GM18520 (cell line): ENCODE measurements around the gene STARD3NL.
"Not testable (repeated sequence)": the region's sequence is repeated elsewhere in the genome, so short reads cannot be mapped to it uniquely, and the experiment has no call there.

Experiments used
- ATAC-seq: cut with Tn5 transposase; IDR thresholded peaks from one replicate; pipeline ENCODE4 v1.9.1; 2021; ENCODE audit not compliant: unreplicated experiment

The STARD3NL gene

DNA sequence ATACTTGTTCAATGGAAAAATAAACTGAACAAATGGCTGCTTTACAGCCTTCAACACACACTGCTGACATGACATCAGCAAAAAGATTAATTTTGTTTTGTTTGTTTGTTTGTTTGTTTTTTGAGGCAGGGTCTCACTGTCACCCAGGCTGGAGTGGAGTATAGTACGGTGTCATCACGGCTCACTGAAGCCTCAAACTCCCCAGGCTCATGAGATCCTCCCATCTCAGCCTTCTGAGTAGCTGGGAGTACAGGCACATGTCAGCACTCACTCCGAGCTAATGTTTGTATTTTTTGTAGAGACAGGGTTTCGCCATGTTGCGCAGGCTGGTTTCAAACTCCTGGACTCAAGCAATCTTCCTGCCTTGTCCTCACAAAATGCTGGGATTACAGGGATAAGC is 84.5 kb downstream of the STARD3NL start:
- ATAC-seq: no peak

DNA sequence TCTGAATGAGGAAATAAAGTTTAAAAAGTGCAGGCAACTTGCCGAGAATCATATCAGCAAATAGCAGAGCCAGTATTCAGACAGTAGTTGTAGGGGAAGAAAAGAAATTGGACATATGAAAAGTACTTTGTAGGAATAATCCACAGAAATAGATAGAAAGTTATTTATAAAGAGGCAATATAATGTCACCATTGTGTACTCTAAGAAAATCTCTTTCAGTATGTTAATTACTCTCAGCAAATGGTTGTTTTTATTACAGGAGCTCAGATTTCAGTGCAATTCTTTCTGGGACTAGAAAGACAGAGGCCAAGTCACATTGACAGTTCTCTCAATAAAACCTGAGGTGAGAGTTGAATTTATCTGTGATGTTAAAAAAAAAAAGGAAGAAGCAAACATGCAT is 85.2 kb downstream of the STARD3NL start:
- not testable (repeated sequence) for ATAC-seq

DNA sequence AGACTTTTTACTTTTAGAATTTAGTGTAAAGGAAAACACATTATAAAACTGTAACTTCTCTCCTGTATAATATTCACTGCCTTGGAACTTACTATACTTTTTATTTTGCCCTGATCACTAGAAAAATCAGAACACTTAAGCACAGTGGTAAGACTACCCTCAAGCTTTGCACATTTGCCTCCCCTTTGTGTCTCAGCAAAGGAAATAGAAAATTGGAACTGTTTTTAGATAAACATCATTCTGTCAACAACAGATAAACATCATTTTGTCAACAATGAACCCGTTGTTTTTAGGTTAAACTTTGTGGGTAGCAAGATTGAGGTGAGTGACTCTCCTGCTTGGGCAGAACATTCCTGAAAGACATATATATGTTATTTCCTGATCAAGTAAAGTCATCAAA is 86.6 kb downstream of the STARD3NL start:
- ATAC-seq: not testable (repeated sequence)

DNA sequence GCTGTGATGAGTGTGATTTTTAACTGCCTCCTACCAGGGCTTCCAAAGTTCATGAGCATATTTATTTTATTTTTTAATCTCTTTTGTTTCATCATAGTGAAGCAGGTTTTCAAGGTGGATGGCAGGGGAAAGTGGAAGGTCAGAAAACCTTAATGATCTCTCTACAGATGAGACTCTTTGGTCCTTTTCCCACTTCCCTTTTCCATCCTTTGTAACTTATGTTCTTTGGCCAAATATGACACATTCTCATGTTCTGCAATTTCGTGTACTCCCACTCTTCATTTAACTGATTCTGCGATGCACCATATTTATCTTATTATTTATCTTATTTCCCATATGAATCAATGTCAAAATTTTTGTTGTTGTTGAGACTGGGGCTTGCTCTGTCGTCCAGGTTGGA is 87.9 kb downstream of the STARD3NL start:
- ATAC-seq: not testable (repeated sequence)

DNA sequence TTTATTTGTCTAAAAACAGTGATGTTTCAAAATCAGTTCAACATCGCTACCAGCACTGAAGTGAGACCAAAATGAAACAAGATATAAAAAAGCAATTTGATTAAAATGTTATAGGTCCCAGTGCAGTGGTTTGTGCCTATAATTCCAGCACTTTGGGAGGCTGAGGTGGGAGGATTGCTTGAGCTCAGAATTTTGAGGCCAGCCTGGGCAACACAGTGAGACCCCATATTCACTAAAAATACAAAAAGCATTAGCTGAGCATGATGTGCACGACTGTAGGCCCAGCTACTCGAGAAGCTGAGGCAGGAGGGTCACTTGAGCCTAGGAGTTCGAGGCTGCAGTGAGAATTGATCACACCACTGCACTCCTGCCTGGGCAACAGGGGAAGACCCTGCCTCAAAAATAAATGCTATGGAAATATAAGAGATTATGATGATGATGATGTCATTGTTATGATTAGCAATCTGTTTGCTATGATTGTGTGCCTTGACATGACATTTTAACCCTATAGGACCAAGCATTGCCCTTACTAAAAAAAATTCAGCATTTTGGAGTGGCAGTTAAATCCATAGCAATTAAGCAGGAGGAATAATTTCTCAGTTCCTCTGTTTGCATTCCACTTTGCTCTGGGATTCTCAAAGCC is 91.8 kb downstream of the STARD3NL start:
- not testable (repeated sequence) for ATAC-seq

DNA sequence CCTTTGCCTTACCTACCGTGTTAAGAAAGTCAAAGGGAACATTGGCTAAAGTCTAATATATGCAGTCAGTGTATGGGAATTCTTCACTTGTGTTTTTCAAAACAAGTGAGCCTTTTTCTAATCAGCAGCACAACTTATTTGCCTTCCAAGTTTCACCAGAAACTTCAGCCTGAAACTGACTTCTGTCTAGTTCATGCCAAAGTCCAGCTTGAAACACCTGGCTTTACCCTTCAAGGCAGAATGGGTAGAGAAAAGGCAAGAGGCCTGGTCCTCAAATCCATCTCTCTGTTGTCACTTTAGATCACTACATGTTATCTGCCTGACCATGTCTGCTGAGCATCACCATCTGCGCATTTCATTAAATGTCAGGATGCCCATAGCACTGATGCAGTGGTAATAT is 92.4 kb downstream of the STARD3NL start:
- not testable (repeated sequence) for ATAC-seq

DNA sequence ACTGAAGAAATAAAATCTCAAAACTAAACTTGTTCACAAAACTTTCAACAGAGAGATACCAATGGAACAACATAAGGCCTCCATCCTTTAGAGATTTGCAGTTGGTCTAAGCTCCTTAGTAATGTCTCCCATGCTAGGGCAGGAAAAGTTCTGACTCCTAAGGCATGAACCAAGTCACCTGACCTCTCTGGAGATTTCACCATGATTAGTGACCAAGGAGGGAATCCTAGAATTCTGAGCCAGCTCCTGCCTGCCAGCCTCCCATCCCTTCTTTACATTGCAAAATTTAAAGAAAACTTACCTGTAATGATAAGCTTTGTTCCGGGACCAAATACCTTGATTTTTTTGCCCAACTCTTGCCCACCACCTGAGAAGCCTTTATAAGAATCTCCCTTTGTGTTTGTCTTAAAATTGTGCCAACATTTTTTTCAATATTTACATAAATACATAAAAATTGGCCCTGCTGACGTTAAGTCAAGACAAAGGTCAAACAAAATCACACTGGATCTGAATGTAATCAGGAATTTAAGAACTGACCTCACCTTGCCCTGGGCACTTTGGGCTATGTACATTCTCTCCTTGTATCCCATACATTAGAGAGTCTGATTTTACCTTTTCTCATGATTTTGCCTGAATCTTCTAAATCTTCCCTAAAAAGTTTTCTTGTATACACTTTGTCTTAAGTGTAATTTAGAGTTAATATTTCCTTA is 95.4 kb downstream of the STARD3NL start, which contains the start of gene TARP:
Gene TARP, minus strand, starts transcription at position 351 of the 710 bp plus-strand sequence.
- ATAC-seq: no peak

DNA sequence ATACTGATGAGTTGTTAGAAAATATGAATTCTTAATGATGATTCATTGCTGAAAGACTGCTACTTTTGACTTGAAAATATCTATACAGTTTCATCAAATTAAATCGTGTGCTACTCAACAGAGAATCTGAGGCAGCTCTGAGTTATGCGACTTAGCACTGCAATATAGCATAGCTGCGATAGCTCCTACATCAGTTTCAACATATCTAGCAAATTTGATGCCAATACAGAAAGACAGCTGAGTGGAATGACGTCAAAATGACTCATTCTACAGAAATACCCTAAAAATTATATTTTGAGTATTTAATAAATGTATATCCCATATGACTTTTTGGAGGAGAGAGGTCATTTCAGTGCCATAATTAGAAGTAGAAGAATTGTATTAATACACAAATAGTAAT is 96.4 kb downstream of the STARD3NL start:
- no peak for ATAC-seq

DNA sequence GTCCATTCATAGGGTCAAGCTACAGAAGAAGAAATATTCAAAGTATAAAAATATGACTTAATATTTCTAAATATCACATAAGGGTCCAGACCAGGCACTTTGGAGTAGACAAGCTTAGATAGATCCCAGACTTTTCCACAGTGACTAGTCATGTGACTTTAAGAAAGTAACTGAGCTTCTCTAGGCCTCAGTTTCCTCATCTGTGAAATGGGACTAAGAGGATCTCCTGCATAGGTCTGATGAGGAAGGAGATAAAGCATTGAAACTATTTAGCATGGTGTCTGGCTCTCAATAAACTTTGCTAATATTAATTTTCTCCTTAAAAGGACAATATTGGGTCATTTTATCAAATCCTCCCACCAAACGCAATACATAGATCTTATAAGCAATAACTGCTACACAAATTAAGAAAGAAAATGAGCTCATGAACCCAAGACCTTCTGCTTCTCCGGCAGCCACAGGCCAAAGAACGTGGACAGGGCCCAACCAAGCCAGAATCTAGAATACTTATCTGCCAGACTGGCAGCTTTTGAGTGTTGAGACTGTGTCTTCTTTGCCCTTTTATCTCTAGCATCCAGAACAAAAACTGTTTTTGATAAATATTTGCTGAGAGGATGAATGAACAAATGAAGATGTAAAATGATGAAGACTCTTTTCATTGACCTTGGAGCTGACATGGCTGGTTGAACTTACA is 97.0 kb downstream of the STARD3NL start:
- ATAC-seq: no peak

DNA sequence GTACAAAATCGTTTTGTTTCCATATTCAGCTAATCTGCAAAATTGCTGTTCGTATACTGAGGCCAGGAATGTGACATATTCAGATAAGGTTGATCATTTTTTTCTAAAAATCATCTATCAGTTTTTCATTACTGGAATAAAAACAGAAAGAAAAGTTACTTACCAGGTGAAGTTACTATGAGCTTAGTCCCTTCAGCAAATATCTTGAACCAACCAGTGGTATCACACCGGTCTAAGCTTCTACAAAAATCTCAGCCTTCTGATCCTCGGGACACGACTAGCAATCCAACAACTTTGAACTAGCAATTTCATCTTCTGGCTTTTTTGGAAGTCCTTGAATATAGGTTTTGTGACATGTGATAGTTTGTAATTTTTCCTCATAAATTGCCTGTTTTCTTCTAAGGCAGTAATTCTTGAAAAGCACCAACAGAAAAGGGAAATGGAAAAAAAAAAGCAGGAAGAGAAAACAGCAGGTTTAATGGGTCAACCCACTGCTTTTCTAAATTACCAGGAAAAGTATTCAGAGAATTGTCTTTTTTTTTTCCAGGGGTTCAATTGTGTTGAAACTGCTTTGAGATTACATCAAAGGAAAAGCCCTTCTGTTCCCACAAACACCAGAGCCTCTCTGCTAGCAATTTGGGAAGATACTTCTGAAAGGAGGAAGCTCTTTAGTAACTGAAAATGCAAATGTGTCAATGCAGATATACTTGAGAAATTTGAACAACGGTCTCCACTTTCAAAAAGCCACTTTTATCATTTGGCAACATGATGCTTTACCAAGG is 98.2 kb downstream of the STARD3NL start:
- no peak for ATAC-seq

DNA sequence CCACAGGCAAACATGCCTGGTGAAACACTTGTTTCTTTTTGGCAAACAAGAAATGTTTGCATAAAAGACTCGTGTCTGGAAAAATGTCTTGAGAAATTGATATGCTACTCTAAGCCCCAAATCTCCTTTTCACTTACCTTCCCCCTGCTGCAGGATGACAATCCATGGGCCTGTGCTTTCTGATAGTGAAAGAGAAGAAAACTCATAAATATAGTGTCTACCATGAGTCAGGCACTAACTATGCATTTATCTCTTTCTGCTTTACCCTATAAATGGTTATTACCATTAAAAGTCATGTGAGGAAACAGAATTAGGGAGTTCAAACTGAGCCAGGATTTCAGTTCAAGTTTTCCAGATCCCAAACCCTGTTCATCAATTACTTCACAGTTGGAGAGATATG is 102.0 kb downstream of the STARD3NL start:
- ATAC-seq: no peak
